Astrocyte of the spinal cord (primary cell): ENCODE measurements around the gene PSG11.
A peak's percentile ranks its signal among the peaks of the same experiment; 100 is the strongest.
"Not testable (repeated sequence)": the region's sequence is repeated elsewhere in the genome, so short reads cannot be mapped to it uniquely, and the experiment has no call there.

Source experiments
- DNase-seq: peaks from one replicate; pipeline ENCODE4 v3.0.0; 2011; ENCODE audit warnings: low read depth, low spot score
- H3K4me3 ChIP-seq: 2 replicates; pipeline ENCODE4 v1.5.1; 2011; ENCODE audit warnings: low read depth, mild to moderate bottlenecking, low read length, moderate library complexity
- in situ Hi-C: cut with HindIII; loops from 2 replicates; pipeline ENCODE4 v1.10.0; 2017; ENCODE audit warnings: low sequenced_read_pairs
- TF ChIP-seq, protein P1 (sequence below): IDR thresholded peaks from 2 replicates; pipeline ENCODE4 v1.5.1; 2012; ENCODE audit warnings: low read depth, mild to moderate bottlenecking, low read length, inconsistent platforms

PSG11 gene

DNA sequence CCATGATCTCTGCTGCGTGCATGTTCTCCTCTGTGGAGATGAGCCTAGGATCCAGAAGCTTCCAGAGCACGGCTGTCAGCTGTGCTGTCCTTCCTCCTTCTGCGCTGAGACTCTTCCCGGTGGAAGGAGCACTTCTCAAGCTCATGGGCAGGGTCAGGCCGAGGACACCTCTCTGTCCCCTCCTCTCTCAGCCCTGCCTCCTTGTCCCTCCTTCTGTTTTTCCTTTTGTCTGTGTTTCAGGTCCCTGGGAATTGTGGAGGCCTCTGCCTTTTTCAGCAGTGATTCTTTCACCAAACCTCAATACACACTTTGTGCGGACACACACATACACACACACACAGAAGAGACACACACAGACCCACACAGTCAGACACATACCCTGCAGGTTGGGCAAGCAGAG is at the start of gene PSG11:
Gene PSG11, minus strand, starts transcription at position 101 of the 400 bp plus-strand sequence. Its CDS starts 97 bp downstream, at position 4.
- DNase-seq, in situ Hi-C loops, H3K4me3 ChIP-seq: not testable (repeated sequence)

DNA sequence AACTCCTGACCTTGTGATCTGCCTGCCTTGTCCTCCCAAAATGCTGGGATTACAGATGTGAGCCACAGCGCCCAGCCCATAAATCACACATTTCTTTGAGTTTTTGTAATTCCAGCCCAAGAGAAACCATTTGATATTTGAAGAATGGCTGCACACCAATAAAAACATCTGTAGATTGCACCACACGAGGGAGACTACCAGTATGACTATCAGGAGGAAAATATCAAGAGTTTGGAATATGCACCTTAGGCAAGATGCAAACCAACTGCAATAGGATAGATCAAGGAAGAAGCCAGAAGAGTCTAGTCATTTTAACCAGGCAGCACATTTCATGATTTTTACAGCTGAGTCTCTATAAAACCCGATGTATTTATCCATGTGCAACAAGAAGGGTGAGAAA is 36.1 kb upstream of the PSG11 start:
- H3K4me3 ChIP-seq, in situ Hi-C loops, DNase-seq: not testable (repeated sequence)

DNA sequence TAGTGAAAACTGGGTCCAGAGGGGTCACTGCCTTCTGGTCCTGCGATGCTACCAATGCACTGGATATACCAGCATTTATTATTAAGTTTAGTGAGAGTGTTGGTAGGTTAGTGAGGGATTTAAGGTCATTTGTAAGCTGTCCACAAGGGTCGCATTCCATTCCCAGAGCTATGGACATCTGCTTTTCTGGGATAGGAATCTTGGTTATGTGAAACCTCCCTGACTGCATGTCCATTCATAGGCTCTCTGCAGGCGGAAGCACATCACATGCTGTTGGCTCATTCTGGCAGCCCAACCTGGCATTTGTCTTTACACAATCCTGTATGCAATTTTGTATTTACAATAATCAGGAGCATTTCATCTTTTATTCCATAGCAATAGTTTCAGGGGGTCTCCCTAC is 35.1 kb upstream of the PSG11 start:
- H3K4me3 ChIP-seq, in situ Hi-C loops, DNase-seq: not testable (repeated sequence)

DNA sequence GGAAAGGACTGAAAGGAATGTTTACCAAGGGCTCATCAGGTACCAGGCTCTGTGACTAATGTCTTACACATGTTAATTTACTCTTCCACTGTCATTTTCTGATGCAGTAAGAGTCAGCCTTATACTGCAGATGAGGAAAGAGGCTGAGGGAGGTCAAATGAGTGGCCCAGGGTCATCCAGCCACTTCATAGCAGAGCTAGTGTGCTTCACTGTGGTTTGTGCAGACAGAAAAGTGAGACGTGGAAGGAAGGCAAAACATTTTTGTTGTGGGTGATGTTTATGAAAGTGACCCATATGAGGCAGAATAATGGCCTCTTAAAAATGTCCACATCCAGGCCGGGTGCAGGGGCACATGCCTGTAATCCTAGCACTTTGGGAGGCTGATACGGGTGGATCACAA is 34.0 kb upstream of the PSG11 start:
- H3K4me3 ChIP-seq, in situ Hi-C loops, DNase-seq: not testable (repeated sequence)

DNA sequence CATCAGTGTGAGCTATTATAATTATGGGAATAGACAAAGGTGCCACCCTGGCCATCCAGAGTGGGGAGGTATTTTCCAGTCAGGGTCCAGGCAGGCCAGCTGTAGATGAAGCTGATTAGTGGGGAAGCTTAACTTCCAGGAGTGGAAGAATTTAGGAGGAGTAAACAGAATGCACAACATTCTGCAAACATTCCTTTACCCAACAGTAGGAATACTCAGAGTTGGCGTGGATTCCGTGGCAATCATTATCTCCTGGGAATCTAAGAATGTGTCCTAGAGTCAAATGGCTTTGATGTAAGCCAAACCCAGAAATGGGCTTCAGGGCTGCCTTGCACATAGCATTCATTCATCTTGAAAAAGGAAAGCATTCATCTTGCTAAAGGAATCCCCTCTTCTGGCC is 33.2 kb upstream of the PSG11 start:
- H3K4me3 ChIP-seq, in situ Hi-C loops, DNase-seq: not testable (repeated sequence)

DNA sequence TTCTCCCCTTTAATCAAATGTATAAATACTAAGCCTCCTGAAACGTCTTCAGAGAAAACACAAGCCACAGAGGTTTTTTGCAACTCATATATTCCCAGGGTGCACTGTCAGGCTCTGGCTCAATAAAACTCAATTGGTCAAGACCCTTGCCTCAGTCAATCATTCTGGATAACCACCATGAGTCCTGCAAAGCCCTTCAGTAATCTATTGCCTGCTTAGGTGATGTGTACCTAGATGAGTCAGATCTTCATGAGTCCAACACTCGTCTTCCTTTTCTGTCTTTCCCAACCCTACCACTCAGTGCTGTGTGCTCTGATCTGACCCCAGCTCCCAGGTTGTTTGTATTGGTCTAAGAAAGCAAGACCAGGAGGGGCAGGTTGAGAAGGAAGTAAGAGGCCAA is 32.2 kb upstream of the PSG11 start:
- DNase-seq, H3K4me3 ChIP-seq, in situ Hi-C loops: not testable (repeated sequence)

DNA sequence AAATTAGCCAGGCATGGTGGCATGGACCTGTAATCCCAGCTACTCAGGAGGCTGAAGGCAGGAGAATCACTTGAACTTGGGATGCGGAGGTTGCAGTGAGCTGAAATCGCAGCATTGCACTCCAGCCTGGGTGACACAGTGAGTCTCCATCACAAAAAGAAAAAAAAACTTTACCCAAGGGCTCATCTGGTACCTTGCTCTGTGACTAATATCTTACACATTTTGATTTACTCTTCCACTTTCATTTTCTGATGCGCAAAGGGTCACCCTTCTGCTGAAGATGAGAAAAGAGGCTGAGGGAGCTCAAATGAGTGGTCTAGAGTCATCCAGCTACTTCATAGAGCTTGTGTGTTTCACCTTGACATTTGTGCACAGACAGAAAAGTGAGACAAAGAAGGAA is 21.7 kb upstream of the PSG11 start:
- DNase-seq, H3K4me3 ChIP-seq, in situ Hi-C loops: not testable (repeated sequence)

DNA sequence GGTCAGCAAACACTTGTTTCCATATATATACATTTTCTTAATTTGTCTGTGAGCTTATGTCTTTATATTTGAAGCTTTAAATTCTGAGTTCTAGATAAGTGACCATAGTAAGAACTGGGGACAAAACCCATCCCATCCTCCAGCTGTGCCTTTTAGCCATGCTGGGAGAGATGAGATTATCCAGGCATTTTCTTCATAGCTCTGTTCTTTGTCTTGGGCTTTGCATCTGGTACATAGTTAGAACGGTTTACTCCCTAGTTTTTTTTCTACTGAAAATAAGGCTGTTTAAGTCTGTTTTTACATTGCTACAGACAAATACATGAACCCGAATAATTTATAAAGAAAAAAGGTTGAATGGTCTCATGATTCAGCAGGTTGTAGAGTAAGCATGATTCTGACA is 20.3 kb upstream of the PSG11 start:
- DNase-seq, in situ Hi-C loops, H3K4me3 ChIP-seq: not testable (repeated sequence)

DNA sequence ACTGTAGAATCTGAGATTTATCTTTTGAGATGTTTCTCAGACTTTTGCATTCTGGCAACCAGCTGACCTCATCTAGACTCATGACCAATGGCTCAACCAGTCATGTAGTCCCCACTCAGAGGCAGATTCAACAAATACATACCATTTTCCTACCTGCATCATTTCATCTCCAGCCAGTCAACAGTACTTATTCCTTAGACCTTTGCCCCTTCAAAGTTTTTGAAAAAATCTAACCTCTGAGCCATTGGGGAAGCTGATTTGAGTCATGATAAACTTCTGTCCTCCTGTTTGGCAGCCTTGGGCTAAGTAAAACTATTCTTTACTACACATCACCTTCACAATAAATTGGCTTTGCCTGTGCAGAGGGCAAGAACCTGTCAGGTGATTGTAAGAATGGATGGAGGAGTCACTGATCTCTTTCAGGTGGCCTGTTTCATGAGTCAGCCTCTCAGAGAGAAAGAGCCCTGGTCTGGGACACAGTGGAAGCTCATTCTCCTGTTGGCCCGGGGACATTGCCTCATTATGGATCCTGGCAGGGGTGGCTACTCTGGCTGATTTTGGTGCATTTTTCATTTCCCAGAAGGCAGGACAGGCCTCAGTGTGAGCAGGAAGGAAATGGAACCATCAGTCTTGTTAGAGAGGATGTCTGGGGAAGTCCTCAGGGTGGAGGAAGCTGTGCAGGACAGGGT is 17.4 kb upstream of the PSG11 start:
- H3K4me3 ChIP-seq, DNase-seq, in situ Hi-C loops: not testable (repeated sequence)

DNA sequence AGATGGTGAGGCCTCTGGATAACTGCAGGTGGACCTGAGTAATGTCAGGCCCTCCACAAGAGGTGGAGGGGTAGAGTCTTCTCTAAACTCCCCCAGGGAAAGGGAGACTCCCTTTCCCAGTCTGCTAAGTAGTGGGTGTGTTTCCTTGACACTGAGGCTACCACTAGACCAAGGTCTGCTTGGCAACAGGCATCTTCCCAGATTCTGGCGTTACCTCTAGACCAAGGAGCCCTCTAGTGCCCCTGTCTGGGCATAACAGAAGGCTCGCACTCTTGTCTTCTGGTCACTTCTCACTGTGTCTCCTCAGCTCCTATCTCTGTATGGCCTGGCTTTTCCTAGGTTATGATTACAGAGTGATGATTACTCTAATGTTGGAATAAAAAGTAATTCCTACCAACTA is 5.4 kb upstream of the PSG11 start:
- in situ Hi-C loops, H3K4me3 ChIP-seq: not testable (repeated sequence)
- TF ChIP-seq, protein P1, sequence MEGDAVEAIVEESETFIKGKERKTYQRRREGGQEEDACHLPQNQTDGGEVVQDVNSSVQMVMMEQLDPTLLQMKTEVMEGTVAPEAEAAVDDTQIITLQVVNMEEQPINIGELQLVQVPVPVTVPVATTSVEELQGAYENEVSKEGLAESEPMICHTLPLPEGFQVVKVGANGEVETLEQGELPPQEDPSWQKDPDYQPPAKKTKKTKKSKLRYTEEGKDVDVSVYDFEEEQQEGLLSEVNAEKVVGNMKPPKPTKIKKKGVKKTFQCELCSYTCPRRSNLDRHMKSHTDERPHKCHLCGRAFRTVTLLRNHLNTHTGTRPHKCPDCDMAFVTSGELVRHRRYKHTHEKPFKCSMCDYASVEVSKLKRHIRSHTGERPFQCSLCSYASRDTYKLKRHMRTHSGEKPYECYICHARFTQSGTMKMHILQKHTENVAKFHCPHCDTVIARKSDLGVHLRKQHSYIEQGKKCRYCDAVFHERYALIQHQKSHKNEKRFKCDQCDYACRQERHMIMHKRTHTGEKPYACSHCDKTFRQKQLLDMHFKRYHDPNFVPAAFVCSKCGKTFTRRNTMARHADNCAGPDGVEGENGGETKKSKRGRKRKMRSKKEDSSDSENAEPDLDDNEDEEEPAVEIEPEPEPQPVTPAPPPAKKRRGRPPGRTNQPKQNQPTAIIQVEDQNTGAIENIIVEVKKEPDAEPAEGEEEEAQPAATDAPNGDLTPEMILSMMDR, result peak; percentile 35
- peak; percentile 14 for DNase-seq

DNA sequence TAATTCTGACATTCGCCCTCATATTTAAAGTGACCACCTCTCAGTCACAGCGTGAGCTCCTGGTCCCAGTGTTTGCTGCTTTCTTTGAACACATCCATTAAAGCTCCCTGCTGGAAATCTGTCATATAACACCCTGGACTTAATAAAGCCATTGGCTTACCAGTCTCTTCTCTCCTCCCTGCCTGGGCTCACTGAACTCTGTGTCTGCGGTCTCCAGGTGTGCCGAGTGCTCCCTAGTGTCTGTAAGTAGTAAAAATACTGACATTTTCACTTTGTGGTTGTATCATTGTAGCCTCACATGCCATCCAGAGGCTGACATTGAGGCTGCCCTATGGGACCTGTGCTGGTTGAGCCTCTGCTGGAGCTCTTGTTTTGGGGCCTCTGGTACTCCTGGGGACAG is 2.6 kb upstream of the PSG11 start:
- in situ Hi-C loops, result no loop called here
- TF ChIP-seq, protein P1, result no peak
- no peak for DNase-seq
- H3K4me3 ChIP-seq, result no peak overlapping the region

DNA sequence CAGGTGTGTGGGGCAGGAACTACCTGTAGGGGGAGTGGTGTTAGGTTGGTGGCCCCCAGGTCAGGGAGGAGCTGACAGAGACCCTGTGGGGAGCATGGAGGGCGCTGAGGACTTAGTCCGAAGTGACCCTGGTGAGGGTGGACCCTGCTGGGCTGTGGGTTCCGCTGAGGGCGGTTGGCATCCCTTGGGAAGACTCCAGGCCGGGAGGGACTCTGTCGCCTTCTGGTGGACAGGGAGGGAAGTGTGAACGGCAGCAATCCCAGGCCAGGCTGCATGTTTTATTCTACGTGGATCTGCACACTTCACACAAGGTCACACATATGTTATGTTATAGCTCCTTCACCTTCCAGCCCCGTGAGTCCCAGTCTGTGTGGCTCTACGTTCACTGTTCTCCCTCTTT is 1.7 kb upstream of the PSG11 start:
- in situ Hi-C loops, DNase-seq: not testable (repeated sequence)
- TF ChIP-seq, protein P1, result peak; percentile 31

DNA sequence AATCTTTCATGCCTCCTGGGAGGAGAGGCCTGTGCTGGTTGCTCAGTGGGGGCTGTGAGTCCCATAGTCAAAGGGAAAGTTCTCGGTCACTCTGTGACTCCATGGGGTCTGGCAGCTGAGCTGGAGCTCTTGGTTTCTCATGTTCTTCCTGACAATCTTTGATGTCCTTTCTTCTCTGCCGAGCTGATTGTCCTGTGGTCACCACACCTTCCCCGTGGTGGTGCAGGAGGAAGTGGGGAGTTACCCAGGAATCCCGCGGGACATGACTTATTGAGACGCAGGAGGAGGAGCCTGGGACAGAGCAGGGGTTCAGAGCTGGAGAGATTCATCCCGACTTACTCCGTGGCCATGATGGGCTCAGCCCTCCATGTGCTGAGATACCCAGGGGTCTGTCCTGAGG is 792 bp upstream of the PSG11 start:
- H3K4me3 ChIP-seq, in situ Hi-C loops, DNase-seq: not testable (repeated sequence)

More for the DNA sequence above, 1.7 kb upstream of the PSG11 start:
- not testable (repeated sequence) for H3K4me3 ChIP-seq

DNA sequence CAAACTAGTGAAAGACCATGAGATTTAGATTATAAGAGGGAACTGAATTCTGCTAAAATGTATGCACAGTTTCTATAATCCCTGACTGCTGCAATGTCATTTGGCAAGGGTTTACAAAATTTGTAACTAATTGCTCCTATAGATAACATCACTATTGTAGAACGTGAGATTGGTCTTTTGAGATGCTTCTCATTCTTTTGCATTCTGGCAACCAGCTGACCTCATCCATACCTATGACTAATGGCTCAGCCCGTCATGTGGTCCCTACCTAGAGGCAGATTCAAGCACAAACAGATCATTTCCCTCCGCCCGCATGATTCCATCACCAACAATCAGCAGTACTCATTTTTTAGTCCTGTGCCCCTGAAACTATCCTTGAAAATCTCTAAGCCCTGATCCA is 4.2 kb downstream of the PSG11 start:
- H3K4me3 ChIP-seq, in situ Hi-C loops: not testable (repeated sequence)
- peak; percentile 62 for DNase-seq

DNA sequence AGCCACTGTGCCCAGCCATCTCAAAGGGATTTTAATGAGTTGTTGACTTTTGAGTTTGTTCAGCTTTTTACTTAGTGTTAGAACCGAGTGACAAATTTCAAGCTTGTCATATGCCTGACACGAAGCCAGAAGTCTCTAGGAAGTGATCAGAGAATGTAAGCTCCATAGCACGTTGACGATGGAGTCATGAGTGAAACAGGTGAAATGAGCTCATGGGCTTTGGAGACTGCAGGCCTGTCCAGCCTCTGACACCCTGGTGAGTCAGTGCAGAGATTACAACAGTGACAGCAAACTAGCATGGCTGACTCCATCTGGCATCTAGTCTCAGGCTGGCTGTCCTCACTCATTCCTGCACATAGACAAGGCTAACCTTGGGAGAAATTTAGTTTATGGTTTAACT is 4.6 kb downstream of the PSG11 start:
- peak; percentile 69 for DNase-seq
- H3K4me3 ChIP-seq, in situ Hi-C loops: not testable (repeated sequence)
